ENCODE measurements around the gene PAK2. TPM values are rescaled to one million over a fixed set of nuclear protein-coding genes. Genes with fewer than 3 reads are reported as not detected.

Gene PAK2
- total RNA-seq, 1 experiment from 2014 or later = 50.7 TPM

DNA sequence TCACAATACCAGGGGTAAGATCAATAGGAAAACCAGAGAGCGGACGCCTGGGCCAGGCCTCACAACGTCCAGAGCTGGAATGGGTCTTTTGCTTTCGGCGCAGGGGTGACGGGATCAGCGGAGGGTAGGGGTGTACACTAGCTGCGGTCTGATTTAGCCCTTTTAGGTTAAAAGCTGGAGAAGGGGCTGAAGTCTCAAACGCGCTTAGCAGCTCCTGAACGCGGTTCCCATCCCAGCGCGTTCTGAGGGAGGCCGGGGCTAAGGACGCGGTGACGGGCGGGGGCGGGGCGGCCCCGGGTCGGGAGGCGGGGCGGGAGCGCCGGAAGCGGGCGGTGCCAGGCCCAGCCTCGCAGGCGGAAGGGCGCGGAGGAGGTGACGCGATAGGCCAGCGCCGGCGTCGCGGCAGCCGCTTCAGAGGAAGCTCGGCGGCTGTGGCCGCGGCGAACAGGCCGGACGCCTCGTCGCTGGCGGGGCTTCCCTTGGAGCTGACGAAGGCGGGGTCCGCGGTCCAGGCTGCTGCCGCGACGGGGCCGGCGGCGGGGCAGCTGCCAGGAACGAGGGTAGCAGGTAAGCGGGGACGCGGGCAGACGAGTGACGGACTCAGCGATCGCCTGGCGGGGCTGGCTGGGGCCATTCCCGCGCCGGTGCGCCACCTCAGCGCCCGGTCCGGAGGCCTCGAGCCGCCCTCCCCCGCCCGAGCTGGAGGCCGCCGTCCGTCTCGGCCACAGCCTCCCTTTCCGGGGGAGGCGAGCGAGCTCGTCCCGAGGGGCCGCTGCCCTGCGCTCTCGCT, 128.0 kb downstream of the PAK2 start, which contains the start of gene SENP5:
SENP5 (plus strand) TSS at position 414 of the 790 bp plus-strand sequence. CDS start 17,262 bp downstream, outside the sequence.
- Mint-ChIP-seq H3K27me3 (ENCODE audit: low read depth) (no peaks in the 10 kb centered on the region), H3K36me3 (0 out of 2 replicates have a peak, but pooled peaks cover 8% of the 10 kb centered on the region), H3K4me3 (peak within 1 kb of the TSS; percentile 97), H3K27ac (peak within 1 kb of the TSS; percentile 97), H3K4me1 (peaks cover 11% of the 10 kb centered on the region; the same call in 1 of the 2 replicates), H3K9me3 (peaks cover 12% of the 10 kb centered on the region)
- DNase-seq (ENCODE audit: low spot score) (peak; percentile 87), ATAC-seq (peak; percentile 96)
- POLR2A ChIA-PET = interaction anchor here (0.6 to 1.9 kb wide), 9 partner anchors 9 to 299 kb away, joined by 3 to 16 read pairs (median 4); partner anchors contain the start of genes CEP19, FBXO45, NCBP2 and PAK2
- CTCF ChIA-PET = interaction anchor here (0.6 to 2.4 kb wide), 12 partner anchors 30 to 339 kb away, joined by 3 to 15 read pairs (median 4); partner anchors contain the start of genes FBXO45, NCBP2, PAK2 and WDR53
- TF ChIP-seq ATF1 (CRISPR knock-in tag; IDR thresholded peaks at IDR 0.05) (peak; percentile 88), SMAD3 (CRISPR knock-in tag; IDR thresholded peaks at IDR 0.05; ENCODE audit: borderline replicate concordance) (peak; percentile 19; the same call in 1 of the 2 replicates), CREM (CRISPR knock-in tag; IDR thresholded peaks at IDR 0.05) (peak; percentile 95), EMX1 (CRISPR knock-in tag; IDR thresholded peaks at IDR 0.05) (no peak), FOXP1 (CRISPR knock-in tag; IDR thresholded peaks at IDR 0.05; ENCODE audit: borderline replicate concordance) (peak; percentile 83; the same call in 1 of the 2 replicates), SP1 (CRISPR knock-in tag; conservative IDR thresholded peaks at IDR 0.05) (peak; percentile 86), ATF6 (CRISPR knock-in tag; IDR thresholded peaks at IDR 0.05) (no peak), ZNF232 (CRISPR knock-in tag; IDR thresholded peaks at IDR 0.05) (no peak), ZNF317 (CRISPR knock-in tag; IDR thresholded peaks at IDR 0.05; ENCODE audit: borderline replicate concordance, low read depth) (peak; percentile 33; the same call in 1 of the 2 replicates), ZNF138 (CRISPR knock-in tag; conservative IDR thresholded peaks at IDR 0.05) (no peak), FOXK1 (CRISPR knock-in tag; IDR thresholded peaks at IDR 0.05) (peak; percentile 75), RELA (CRISPR knock-in tag; IDR thresholded peaks at IDR 0.05; ENCODE audit: borderline replicate concordance) (peak; percentile 62; the same call in 1 of the 2 replicates), MYBL2 (CRISPR knock-in tag; IDR thresholded peaks at IDR 0.05) (0 out of 2 replicates have a peak, but pooled peaks have one; percentile 45), ELF4 (CRISPR knock-in tag; IDR thresholded peaks at IDR 0.05; ENCODE audit: low read depth) (0 out of 2 replicates have a peak, but pooled peaks have one; percentile 14), HMGXB4 (CRISPR knock-in tag; IDR thresholded peaks at IDR 0.05) (peak; percentile 82), HMGA2 (CRISPR knock-in tag; IDR thresholded peaks at IDR 0.05) (no peak), TP53 (CRISPR knock-in tag; IDR thresholded peaks at IDR 0.05) (0 out of 2 replicates have a peak, but pooled peaks have one; percentile 14), FOXP4 (CRISPR knock-in tag; IDR thresholded peaks at IDR 0.05) (no peak)
- TF ChIP-seq, protein P1, sequence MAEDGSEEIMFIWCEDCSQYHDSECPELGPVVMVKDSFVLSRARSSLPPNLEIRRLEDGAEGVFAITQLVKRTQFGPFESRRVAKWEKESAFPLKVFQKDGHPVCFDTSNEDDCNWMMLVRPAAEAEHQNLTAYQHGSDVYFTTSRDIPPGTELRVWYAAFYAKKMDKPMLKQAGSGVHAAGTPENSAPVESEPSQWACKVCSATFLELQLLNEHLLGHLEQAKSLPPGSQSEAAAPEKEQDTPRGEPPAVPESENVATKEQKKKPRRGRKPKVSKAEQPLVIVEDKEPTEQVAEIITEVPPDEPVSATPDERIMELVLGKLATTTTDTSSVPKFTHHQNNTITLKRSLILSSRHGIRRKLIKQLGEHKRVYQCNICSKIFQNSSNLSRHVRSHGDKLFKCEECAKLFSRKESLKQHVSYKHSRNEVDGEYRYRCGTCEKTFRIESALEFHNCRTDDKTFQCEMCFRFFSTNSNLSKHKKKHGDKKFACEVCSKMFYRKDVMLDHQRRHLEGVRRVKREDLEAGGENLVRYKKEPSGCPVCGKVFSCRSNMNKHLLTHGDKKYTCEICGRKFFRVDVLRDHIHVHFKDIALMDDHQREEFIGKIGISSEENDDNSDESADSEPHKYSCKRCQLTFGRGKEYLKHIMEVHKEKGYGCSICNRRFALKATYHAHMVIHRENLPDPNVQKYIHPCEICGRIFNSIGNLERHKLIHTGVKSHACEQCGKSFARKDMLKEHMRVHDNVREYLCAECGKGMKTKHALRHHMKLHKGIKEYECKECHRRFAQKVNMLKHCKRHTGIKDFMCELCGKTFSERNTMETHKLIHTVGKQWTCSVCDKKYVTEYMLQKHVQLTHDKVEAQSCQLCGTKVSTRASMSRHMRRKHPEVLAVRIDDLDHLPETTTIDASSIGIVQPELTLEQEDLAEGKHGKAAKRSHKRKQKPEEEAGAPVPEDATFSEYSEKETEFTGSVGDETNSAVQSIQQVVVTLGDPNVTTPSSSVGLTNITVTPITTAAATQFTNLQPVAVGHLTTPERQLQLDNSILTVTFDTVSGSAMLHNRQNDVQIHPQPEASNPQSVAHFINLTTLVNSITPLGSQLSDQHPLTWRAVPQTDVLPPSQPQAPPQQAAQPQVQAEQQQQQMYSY (CRISPR knock-in tag; IDR thresholded peaks at IDR 0.05) = no peak
- TF ChIP-seq, protein P2, sequence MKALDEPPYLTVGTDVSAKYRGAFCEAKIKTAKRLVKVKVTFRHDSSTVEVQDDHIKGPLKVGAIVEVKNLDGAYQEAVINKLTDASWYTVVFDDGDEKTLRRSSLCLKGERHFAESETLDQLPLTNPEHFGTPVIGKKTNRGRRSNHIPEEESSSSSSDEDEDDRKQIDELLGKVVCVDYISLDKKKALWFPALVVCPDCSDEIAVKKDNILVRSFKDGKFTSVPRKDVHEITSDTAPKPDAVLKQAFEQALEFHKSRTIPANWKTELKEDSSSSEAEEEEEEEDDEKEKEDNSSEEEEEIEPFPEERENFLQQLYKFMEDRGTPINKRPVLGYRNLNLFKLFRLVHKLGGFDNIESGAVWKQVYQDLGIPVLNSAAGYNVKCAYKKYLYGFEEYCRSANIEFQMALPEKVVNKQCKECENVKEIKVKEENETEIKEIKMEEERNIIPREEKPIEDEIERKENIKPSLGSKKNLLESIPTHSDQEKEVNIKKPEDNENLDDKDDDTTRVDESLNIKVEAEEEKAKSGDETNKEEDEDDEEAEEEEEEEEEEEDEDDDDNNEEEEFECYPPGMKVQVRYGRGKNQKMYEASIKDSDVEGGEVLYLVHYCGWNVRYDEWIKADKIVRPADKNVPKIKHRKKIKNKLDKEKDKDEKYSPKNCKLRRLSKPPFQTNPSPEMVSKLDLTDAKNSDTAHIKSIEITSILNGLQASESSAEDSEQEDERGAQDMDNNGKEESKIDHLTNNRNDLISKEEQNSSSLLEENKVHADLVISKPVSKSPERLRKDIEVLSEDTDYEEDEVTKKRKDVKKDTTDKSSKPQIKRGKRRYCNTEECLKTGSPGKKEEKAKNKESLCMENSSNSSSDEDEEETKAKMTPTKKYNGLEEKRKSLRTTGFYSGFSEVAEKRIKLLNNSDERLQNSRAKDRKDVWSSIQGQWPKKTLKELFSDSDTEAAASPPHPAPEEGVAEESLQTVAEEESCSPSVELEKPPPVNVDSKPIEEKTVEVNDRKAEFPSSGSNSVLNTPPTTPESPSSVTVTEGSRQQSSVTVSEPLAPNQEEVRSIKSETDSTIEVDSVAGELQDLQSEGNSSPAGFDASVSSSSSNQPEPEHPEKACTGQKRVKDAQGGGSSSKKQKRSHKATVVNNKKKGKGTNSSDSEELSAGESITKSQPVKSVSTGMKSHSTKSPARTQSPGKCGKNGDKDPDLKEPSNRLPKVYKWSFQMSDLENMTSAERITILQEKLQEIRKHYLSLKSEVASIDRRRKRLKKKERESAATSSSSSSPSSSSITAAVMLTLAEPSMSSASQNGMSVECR (CRISPR knock-in tag; IDR thresholded peaks at IDR 0.05; ENCODE audit: borderline replicate concordance) = peak; percentile 69; the same call in 1 of the 2 replicates
- TF ChIP-seq, protein P3, sequence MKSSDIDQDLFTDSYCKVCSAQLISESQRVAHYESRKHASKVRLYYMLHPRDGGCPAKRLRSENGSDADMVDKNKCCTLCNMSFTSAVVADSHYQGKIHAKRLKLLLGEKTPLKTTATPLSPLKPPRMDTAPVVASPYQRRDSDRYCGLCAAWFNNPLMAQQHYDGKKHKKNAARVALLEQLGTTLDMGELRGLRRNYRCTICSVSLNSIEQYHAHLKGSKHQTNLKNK (CRISPR knock-in tag; IDR thresholded peaks at IDR 0.05) = no peak

Measured in WTC11 (cell line).